Astrocyte of the spinal cord (primary cell): ENCODE results near the gene SHF.

Experiments
- DNase-seq: peaks from one replicate; pipeline ENCODE4 v3.0.0; 2011; ENCODE audit warnings: low read depth, low spot score
- H3K4me3 ChIP-seq: 2 replicates; pipeline ENCODE4 v1.5.1; 2011; ENCODE audit warnings: low read depth, mild to moderate bottlenecking, low read length, moderate library complexity
- CTCF ChIP-seq: IDR thresholded peaks from 2 replicates; pipeline ENCODE4 v1.5.1; 2012; ENCODE audit warnings: low read depth, mild to moderate bottlenecking, low read length, inconsistent platforms
- in situ Hi-C: cut with HindIII; loops from 2 replicates; pipeline ENCODE4 v1.10.0; 2017; ENCODE audit warnings: low sequenced_read_pairs

Gene SHF

GRCh38 chr15:45180648-45181436, 6.9 kb downstream of the SHF start:
- DNase-seq = no peak
- H3K4me3 ChIP-seq = no peak overlapping the region
- no peak for TF ChIP-seq CTCF
- in situ Hi-C loops = no loop called here

- no peak overlapping the region for H3K4me3 ChIP-seq
- in situ Hi-C loops = no loop called here
- TF ChIP-seq CTCF = no peak
- peak; percentile 31 for DNase-seq
Observed at GRCh38 chr15:45180201-45180600, 7.6 kb downstream of the SHF start.

- in situ Hi-C loops = no loop called here
- no peak overlapping the region for H3K4me3 ChIP-seq
- TF ChIP-seq CTCF = peak; percentile 40
- DNase-seq = no peak
Observed at GRCh38 chr15:45179221-45179985, 8.4 kb downstream of the SHF start.

GRCh38 chr15:45177285-45177684, 10.5 kb downstream of the SHF start:
- no peak overlapping the region for H3K4me3 ChIP-seq
- in situ Hi-C loops = no loop called here
- DNase-seq = no peak
- no peak for TF ChIP-seq CTCF

DNA sequence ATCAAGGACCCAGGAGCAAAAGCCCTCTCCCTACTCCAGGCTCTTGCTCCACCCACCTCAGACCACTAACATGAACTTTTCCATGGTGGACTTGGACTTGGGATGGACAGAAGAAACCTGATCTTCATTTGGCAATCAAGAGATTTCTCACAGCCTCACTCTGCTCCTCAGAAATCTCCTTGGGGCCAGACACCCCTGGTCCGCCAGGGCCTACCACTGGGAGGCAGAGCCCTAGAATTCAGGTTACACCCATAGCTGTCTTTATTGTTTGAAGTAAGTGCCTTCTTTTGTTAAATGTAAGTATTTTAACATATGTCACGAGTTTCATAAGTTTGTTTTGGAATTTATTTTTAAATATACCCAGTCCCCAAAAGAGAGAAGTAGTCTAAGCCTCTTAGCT, 13.2 kb downstream of the SHF start:
- in situ Hi-C loops = no loop called here
- TF ChIP-seq CTCF = no peak
- no peak for DNase-seq
- H3K4me3 ChIP-seq = no peak overlapping the region

- DNase-seq = no peak
- no peak for TF ChIP-seq CTCF
- H3K4me3 ChIP-seq = no peak overlapping the region
- in situ Hi-C loops = no loop called here
Observed at GRCh38 chr15:45174069-45174468, 13.7 kb downstream of the SHF start.
